Loucy (cell line): ENCODE data around the gene ITGB1.

Experiments used
- H2AFZ ChIP-seq: fragments of 200-600 bp; sonication (generic); 2 replicates; pipeline ENCODE4 v1.6.0; 2016; ENCODE audit warnings: antibody characterized with exemption, mild to moderate bottlenecking, low read length, moderate library complexity
- H3F3A ChIP-seq: fragments of 200-600 bp; 2 replicates; pipeline ENCODE4 v1.6.0; 2016; ENCODE audit warnings: antibody characterized with exemption, low read depth, mild to moderate bottlenecking
- H3K27me3 ChIP-seq: fragments of 200-600 bp; sonication (generic); 2 replicates; pipeline ENCODE4 v1.6.1; 2014; ENCODE audit warnings: low read length, mild to moderate bottlenecking; ENCODE audit not compliant: insufficient read depth, poor library complexity, severe bottlenecking
- H3K36me3 ChIP-seq: fragments of 200-600 bp; sonication (generic); 2 replicates; pipeline ENCODE4 v1.6.1; 2016; ENCODE audit warnings: low read length; ENCODE audit not compliant: insufficient read depth
- H3K4me1 ChIP-seq: fragments of 200-600 bp; sonication (generic); 2 replicates; pipeline ENCODE4 v1.5.1; 2014; ENCODE audit warnings: low read length, mild to moderate bottlenecking; ENCODE audit not compliant: insufficient read depth, poor library complexity, severe bottlenecking
- H3K4me2 ChIP-seq: fragments of 200-600 bp; sonication (generic); 2 replicates; pipeline ENCODE4 v1.6.0; 2014; ENCODE audit warnings: antibody characterized with exemption, low read length, low read depth, mild to moderate bottlenecking; ENCODE audit not compliant: poor library complexity, severe bottlenecking
- H3K4me3 ChIP-seq: fragments of 200-600 bp; sonication (generic); 2 replicates; pipeline ENCODE4 v1.5.1; 2014; ENCODE audit warnings: low read length, mild to moderate bottlenecking, mixed read lengths; ENCODE audit not compliant: poor library complexity, severe bottlenecking
- H3K79me2 ChIP-seq: fragments of 200-600 bp; sonication (generic); 2 replicates; pipeline ENCODE4 v1.6.1; 2014; ENCODE audit warnings: low read length; ENCODE audit not compliant: insufficient read depth
- H3K9ac ChIP-seq: fragments of 200-600 bp; sonication (generic); 2 replicates; pipeline ENCODE4 v1.6.0; 2014; ENCODE audit warnings: mild to moderate bottlenecking, low read depth, low read length, moderate library complexity; ENCODE audit not compliant: poor library complexity, severe bottlenecking
- H3K9me2 ChIP-seq: fragments of 200-600 bp; sonication (generic); replicated peaks from 2 replicates; pipeline ENCODE4 v1.6.1; 2016; ENCODE audit warnings: low read depth, low read length, mixed read lengths
- H3K9me3 ChIP-seq: fragments of 200-600 bp; sonication (generic); 2 replicates; pipeline ENCODE4 v1.6.1; 2014; ENCODE audit warnings: mild to moderate bottlenecking, antibody characterized with exemption, low read length, low read depth; ENCODE audit not compliant: insufficient read depth
- H4K20me1 ChIP-seq: fragments of 200-600 bp; sonication (generic); 2 replicates; pipeline ENCODE4 v1.6.0; 2014; ENCODE audit warnings: antibody characterized with exemption, low read length, mild to moderate bottlenecking; ENCODE audit not compliant: insufficient read depth, poor library complexity, severe bottlenecking
- EZH2phosphoT487 ChIP-seq: fragments of 200-600 bp; IDR thresholded peaks from 2 replicates; pipeline ENCODE4 v1.6.1; 2018; ENCODE audit warnings: antibody characterized with exemption, mild to moderate bottlenecking, moderate library complexity, borderline replicate concordance
- TF ChIP-seq, protein P1 (sequence below): fragments of 200-600 bp; sonication (generic); conservative IDR thresholded peaks from 2 replicates; pipeline ENCODE4 v1.5.1; 2014; ENCODE audit warnings: mild to moderate bottlenecking, antibody characterized with exemption, low read length

The ITGB1 gene

DNA sequence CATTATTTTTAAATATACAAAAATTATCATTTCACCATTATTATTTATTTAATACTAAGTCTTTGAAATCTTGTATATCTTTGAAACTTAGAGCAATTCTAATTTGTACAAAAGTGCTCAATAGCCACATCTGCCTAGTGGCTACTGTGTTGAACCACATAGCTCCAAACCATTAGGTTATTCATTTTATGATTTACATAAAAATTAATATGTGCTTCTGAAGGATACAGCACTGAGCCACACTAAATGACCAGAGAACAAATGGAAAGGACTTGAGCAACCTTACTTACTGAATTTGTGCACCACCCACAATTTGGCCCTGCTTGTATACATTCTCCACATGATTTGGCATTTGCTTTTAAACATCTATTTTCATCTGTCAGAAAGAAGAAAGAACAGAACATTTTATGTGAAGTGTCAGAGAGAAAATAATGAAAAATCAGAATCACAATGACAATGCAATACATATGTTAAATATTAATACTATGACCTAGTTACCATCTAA lies 25.8 kb downstream of the ITGB1 start:
- Histone ChIP-seq H3K27me3 (no peaks in the 10 kb centered on the region), H2AFZ (no peak overlapping the region), H3K9ac (no peak overlapping the region), H3K36me3 (peaks cover 70% of the 10 kb centered on the region), H3K4me2 (no peak overlapping the region), H3F3A (no peaks in the 10 kb centered on the region), H3K9me2 (no peaks in the 10 kb centered on the region), H3K4me3 (no peak overlapping the region), H3K4me1 (peaks cover 10% of the 10 kb centered on the region), H4K20me1 (peaks cover 27% of the 10 kb centered on the region), H3K79me2 (peaks cover 53% of the 10 kb centered on the region), H3K9me3 (no peaks in the 10 kb centered on the region)
- no peak for TF ChIP-seq EZH2phosphoT487

DNA sequence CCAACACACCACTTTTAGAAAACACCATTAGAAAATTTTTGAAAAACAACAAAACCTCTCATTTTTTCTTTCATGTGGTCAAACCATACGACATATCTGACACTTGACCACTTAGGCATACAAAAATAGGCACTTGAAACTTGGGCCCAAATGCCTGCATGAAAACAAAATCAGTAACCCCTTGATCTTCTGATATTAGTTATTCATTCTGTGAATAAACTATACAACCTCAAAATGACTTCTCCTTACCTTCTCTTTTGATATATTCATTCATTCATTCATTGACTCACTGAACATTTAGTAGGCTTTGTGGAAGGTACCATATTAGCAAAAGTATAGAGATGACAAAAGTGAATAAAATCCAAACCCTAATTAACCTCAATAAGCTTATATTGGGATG lies 26.4 kb downstream of the ITGB1 start:
- Histone ChIP-seq H3K4me3 (no peak overlapping the region), H3K4me2 (no peak overlapping the region), H3K79me2 (peaks cover 46% of the 10 kb centered on the region), H3F3A (no peaks in the 10 kb centered on the region), H2AFZ (no peak overlapping the region), H3K4me1 (peaks cover 10% of the 10 kb centered on the region), H3K9me2 (no peaks in the 10 kb centered on the region), H3K27me3 (no peaks in the 10 kb centered on the region), H4K20me1 (peaks cover 24% of the 10 kb centered on the region), H3K36me3 (peaks cover 77% of the 10 kb centered on the region), H3K9me3 (no peaks in the 10 kb centered on the region; the same call in 1 of the 2 replicates), H3K9ac (no peak overlapping the region)
- TF ChIP-seq, protein P1, sequence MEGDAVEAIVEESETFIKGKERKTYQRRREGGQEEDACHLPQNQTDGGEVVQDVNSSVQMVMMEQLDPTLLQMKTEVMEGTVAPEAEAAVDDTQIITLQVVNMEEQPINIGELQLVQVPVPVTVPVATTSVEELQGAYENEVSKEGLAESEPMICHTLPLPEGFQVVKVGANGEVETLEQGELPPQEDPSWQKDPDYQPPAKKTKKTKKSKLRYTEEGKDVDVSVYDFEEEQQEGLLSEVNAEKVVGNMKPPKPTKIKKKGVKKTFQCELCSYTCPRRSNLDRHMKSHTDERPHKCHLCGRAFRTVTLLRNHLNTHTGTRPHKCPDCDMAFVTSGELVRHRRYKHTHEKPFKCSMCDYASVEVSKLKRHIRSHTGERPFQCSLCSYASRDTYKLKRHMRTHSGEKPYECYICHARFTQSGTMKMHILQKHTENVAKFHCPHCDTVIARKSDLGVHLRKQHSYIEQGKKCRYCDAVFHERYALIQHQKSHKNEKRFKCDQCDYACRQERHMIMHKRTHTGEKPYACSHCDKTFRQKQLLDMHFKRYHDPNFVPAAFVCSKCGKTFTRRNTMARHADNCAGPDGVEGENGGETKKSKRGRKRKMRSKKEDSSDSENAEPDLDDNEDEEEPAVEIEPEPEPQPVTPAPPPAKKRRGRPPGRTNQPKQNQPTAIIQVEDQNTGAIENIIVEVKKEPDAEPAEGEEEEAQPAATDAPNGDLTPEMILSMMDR, result no peak
- no peak for TF ChIP-seq EZH2phosphoT487

DNA sequence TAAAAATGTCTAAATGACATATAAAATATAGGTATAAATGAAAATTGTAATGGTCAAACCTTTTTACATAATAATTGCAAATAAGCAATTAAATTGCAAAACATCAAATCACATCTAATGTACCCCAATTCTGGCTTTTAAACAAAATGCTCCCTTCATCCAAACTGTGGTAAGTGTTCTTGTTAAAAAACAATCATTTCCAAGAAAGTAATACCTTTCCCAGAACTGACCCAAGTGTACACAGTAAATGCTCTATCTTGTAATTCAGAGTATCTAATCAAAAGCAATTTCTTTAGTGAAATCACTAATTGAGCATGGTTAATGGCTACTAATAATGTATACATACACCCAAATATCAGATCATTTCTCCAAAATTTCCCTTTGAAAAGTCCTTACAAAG lies 28.0 kb downstream of the ITGB1 start:
- Histone ChIP-seq H3K4me1 (peaks cover 10% of the 10 kb centered on the region), H3K9me3 (no peaks in the 10 kb centered on the region; the same call in 1 of the 2 replicates), H3K9ac (no peak overlapping the region), H2AFZ (no peak overlapping the region), H3K4me2 (no peak overlapping the region), H3K79me2 (peaks cover 30% of the 10 kb centered on the region), H3K36me3 (peaks cover 86% of the 10 kb centered on the region), H3K27me3 (no peaks in the 10 kb centered on the region), H3K9me2 (no peaks in the 10 kb centered on the region), H4K20me1 (peaks cover 11% of the 10 kb centered on the region), H3K4me3 (no peak overlapping the region), H3F3A (no peaks in the 10 kb centered on the region)
- TF ChIP-seq EZH2phosphoT487, result no peak
- TF ChIP-seq, protein P1, result no peak

DNA sequence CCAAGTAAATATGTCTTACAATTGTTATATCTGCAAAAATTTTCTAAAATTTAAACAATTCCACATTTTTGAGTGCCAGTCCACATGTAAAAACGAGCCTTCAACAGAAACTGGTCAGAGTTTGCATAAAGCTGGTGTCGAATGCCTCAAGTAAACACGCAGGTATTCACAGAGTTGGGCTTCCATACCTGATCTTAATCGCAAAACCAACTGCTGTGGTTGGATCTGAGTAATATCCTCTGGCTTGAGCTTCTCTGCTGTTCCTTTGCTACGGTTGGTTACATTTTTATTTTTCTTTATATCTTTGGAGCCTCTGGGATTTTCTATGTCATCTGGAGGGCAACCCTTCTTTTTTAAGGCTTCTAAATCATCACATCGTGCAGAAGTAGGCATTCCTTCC lies 28.4 kb downstream of the ITGB1 start:
- Histone ChIP-seq H3F3A (no peaks in the 10 kb centered on the region), H3K79me2 (peaks cover 26% of the 10 kb centered on the region), H3K27me3 (no peaks in the 10 kb centered on the region), H4K20me1 (peaks cover 11% of the 10 kb centered on the region), H3K9me2 (no peaks in the 10 kb centered on the region), H3K36me3 (peaks cover 86% of the 10 kb centered on the region), H3K9ac (no peak overlapping the region), H2AFZ (no peak overlapping the region), H3K4me1 (peaks cover 13% of the 10 kb centered on the region), H3K4me3 (no peak overlapping the region), H3K9me3 (no peaks in the 10 kb centered on the region; the same call in 1 of the 2 replicates), H3K4me2 (no peak overlapping the region)
- TF ChIP-seq EZH2phosphoT487, result no peak
- TF ChIP-seq, protein P1, result no peak
